Lung (tissue), 12 donors: ENCODE measurements around the gene GFRA1. TPM values are rescaled to one million over a fixed set of nuclear protein-coding genes. Genes with fewer than 3 reads are reported as not detected.

Source experiments
- ATAC-seq: fragments of 200-7000 bp; cut with Tn5 transposase; one replicate; pipeline ENCODE4 v1.9.1; 2020; ENCODE audit warnings: moderate number of reproducible peaks; ENCODE audit not compliant: insufficient read depth, low FRiP score
- DNase-seq, 3 donors: peaks; one replicate each; pipeline ENCODE4 v3.0.0-alpha.2; 2013 to 2017
- H3K27ac ChIP-seq, 2 donors: one replicate each; pipeline ENCODE4 v1.5.1; 2013; ENCODE audit warnings: mild to moderate bottlenecking in 2 of 2, moderate library complexity in 2 of 2, control low read depth in 1 of 2, inconsistent platforms in 1 of 2, low read depth in 1 of 2, low read length in 1 of 2
- H3K27me3 ChIP-seq, 3 donors: one replicate each; pipeline ENCODE4 v1.5.1; 2013; ENCODE audit warnings: low read length in 2 of 3; ENCODE audit not compliant: control insufficient read depth in 3 of 3, insufficient read depth in 3 of 3
- H3K36me3 ChIP-seq, 4 donors: one replicate each; pipeline ENCODE4 v1.5.1; 2013; ENCODE audit warnings: low read length in 4 of 4, mild to moderate bottlenecking in 1 of 4, moderate library complexity in 1 of 4; ENCODE audit not compliant: control insufficient read depth in 4 of 4, insufficient read depth in 4 of 4
- H3K4me1 ChIP-seq, 5 donors: one replicate each; pipeline ENCODE4 v1.5.1; 2013; ENCODE audit warnings: low read length in 5 of 5, mild to moderate bottlenecking in 2 of 5, moderate library complexity in 1 of 5; ENCODE audit not compliant: control insufficient read depth in 5 of 5, insufficient read depth in 5 of 5
- H3K4me3 ChIP-seq: one replicate; pipeline ENCODE4 v1.5.1; 2013; ENCODE audit warnings: mild to moderate bottlenecking, control low read depth, moderate library complexity
- H3K9ac ChIP-seq, 2 donors: one replicate each; pipeline ENCODE4 v1.5.1; 2013; ENCODE audit warnings: low read length in 2 of 2, control low read depth in 1 of 2; ENCODE audit not compliant: insufficient read depth in 1 of 2
- H3K9me3 ChIP-seq, 4 donors: one replicate each; pipeline ENCODE4 v1.5.1; 2013; ENCODE audit warnings: low read length in 3 of 4, mild to moderate bottlenecking in 1 of 4, moderate library complexity in 1 of 4; ENCODE audit not compliant: control insufficient read depth in 4 of 4, insufficient read depth in 3 of 4
- WGBS, 2 donors: extraction: QIAGEN DNeasy Blood & Tissue Kit; methylation state at CpG; one replicate each; pipeline ENCODE4 v1.1.7; 2013; 5-methylcytosine and 5-hydroxymethylcytosine counted together
- polyA plus RNA-seq, 2 donors: library from polyadenylated mRNA; stranded (reverse); fragments of 200-250 nt; gene quantifications; one replicate each; pipeline ENCODE4 v1.2.1, GENCODE V29; 2013
- total RNA-seq, 2 donors: library from RNA; depleted of rRNA in 1 of 2; stranded (reverse); fragments of >200 nt in 1 of 2; gene quantifications; one replicate each; pipeline ENCODE4 v1.2.1, GENCODE V29; 2014 to 2021
- TF ChIP-seq, protein P1 (sequence below): IDR thresholded peaks from 2 replicates; pipeline ENCODE4 v1.5.1; 2012; ENCODE audit warnings: mild to moderate bottlenecking; ENCODE audit errors: control extremely low read depth, extremely low read depth
- donor health status: control.
- donor health status: control.
- donor health status: Bipolar disorder and iron deficiency.
- donor health status: healthy.
- donor health status: DM: yes; HTN: yes; CAD: no.

The GFRA1 gene
- total and polyA plus RNA-seq, 4 donors = 0.51 to 30.4 (median 1.4) TPM

DNA sequence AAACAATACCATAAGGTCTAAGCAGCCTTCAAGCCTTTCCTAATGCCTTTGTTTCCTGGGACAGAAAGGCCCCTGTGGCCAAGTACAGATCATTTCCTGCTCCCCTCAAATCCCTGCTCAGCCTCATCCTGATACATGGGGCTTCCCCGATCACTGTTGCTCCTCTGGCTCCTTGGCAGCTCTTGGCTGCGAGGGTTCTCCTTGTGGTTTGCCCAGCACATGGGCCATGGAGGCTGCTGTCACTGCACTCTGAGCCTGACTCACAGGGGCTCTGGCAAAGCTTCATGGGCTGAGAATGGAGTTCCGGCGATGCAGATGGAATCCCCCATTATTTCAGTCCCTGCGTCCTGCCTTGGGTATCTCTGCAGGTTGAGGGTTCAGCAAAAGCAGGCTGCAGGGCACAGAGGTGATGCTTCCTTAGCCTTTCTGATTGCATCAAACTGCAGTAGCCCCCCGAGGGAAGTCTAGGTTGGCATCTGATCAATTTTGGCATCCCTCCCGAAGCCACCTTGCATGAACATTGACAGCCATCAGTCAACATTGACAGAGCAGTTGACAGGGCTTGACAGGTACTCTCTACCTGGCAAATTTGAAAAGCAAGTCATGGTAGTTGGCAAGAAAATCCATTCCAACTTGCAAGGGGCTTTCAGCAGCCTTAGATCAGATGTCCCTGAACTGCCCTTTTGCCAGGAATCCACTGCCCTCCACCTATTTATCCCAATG, 168.6 kb downstream of the GFRA1 start:
- Histone ChIP-seq H3K4me1 (peaks cover 0 to 3% (median 0%) of the 10 kb centered on the region in 5 donors), H3K27ac (no peak overlapping the region), H3K4me3 (no peak overlapping the region), H3K27me3 (no peaks in the 10 kb centered on the region), H3K9me3 (no peaks in the 10 kb centered on the region), H3K36me3 (no peaks in the 10 kb centered on the region), H3K9ac (no peak overlapping the region)
- ATAC-seq (no peak), DNase-seq (no peak)
- 86 to 89% methylated on average over 7 of the region's 7 CpGs for WGBS, 2 donors
- TF ChIP-seq, protein P1, sequence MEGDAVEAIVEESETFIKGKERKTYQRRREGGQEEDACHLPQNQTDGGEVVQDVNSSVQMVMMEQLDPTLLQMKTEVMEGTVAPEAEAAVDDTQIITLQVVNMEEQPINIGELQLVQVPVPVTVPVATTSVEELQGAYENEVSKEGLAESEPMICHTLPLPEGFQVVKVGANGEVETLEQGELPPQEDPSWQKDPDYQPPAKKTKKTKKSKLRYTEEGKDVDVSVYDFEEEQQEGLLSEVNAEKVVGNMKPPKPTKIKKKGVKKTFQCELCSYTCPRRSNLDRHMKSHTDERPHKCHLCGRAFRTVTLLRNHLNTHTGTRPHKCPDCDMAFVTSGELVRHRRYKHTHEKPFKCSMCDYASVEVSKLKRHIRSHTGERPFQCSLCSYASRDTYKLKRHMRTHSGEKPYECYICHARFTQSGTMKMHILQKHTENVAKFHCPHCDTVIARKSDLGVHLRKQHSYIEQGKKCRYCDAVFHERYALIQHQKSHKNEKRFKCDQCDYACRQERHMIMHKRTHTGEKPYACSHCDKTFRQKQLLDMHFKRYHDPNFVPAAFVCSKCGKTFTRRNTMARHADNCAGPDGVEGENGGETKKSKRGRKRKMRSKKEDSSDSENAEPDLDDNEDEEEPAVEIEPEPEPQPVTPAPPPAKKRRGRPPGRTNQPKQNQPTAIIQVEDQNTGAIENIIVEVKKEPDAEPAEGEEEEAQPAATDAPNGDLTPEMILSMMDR = no peak

DNA sequence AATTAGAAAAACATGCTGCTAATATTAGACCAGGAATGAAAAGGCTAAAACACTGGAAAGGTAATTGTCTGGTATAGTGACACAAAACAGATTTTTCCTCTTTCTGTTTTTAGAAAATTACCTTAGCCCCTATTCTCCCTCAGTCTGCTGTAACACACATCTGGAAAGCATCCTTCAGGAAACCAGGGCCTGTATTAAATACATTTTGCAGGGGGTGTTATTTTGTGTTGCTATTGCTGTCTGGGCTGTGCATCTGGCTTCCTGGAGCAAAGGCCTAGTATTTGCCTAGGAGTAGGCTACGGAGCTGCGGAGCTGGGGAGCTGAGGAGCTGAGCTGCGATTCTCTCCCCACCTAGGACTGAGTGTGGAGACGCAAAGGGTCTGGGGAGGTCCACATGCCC, 169.3 kb downstream of the GFRA1 start:
- 92% methylated on average over 4 of the region's 4 CpGs for WGBS, 2 donors
- Histone ChIP-seq H3K9me3 (no peaks in the 10 kb centered on the region), H3K4me3 (no peak overlapping the region), H3K9ac (no peak overlapping the region), H3K36me3 (no peaks in the 10 kb centered on the region), H3K4me1 (peaks cover 0 to 3% (median 0%) of the 10 kb centered on the region in 5 donors), H3K27me3 (no peaks in the 10 kb centered on the region), H3K27ac (no peak overlapping the region)
- no peak for ATAC-seq
- TF ChIP-seq, protein P1 = no peak
- DNase-seq = no peak

DNA sequence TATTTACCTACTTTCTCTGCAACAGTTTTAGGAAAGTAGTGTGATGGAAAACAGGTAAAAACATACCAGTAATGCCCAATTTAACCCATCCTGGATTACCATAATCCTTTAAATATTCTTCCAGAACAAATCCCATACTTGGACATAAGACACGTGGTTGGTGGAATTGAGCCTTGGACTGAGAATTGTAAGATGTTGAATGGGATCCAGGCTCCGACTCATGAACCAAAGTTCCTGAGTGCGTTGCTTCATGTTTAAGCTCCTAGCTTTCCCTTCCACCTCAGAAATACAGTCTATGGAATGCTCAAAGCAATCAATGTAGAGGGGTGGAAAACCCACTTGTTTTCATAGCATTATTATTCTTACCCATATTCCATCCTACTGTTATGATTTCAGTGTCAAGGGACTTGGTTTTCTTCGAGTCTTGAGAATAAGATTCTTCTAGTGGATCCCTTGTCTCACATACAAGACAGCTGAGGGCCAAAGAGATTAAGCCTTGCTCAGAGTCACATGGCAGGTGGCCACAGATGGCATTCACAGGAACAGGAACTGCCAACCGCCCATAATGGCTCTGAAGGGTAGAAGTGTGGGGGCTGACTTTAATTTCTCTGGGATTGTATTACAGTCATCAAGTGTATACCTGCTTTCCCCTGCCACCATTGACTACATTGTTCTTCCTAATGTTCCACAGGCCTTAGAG, 171.2 kb downstream of the GFRA1 start:
- no peak for DNase-seq
- TF ChIP-seq, protein P1 = no peak
- no peak for ATAC-seq

More for the DNA sequence above, 171.2 kb downstream of the GFRA1 start:
- no peaks in the 10 kb centered on the region for H3K36me3 ChIP-seq
- peaks cover 0 to 3% (median 0%) of the 10 kb centered on the region in 5 donors for H3K4me1 ChIP-seq
- no peak overlapping the region for H3K9ac ChIP-seq
- no peaks in the 10 kb centered on the region for H3K9me3 ChIP-seq
- no peak overlapping the region for H3K4me3 ChIP-seq
- no peak overlapping the region for H3K27ac ChIP-seq
- WGBS, 2 donors = 67 to 76% methylated on average over 5 of the region's 5 CpGs
- no peaks in the 10 kb centered on the region for H3K27me3 ChIP-seq
